ENCODE measurements around the gene OXNAD1.

DNA sequence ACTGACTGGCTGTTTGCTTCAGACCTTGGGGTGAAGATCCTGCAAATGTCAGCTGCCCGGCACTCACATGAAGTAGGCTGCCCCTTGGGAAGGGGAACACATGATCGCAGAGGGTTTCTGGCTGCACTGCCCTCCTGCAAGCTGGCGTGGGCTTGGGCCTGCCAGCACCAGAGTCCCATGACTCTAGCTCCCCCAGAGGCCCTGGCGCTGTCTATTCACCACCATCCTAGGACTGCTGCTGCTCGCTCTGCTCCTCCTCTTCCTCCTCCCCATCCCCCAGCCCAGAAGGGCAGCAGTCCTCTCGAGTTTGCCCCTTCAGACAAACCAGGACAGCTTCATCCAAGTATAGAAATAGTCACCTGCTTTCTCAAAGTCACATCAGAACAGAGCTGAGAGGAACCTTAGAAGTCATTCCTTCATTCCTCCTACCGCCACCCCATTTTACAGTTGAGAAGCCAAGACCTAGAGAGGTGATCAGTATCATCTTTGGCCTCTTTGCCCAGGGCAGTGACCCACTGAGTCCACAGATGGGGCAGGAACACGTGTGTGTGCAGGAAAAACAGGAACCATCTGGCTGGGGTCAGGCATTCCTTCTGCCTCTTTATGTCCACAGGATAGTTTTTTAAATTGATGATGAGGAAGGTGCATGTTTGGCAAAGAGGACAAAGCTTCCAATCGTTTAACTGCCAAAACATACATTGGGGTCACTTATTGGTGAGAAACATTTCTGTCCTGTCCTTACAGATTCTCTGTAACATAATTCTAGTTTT, 13.5 kb upstream of the OXNAD1 start:
- TF ChIP-seq, protein P1, sequence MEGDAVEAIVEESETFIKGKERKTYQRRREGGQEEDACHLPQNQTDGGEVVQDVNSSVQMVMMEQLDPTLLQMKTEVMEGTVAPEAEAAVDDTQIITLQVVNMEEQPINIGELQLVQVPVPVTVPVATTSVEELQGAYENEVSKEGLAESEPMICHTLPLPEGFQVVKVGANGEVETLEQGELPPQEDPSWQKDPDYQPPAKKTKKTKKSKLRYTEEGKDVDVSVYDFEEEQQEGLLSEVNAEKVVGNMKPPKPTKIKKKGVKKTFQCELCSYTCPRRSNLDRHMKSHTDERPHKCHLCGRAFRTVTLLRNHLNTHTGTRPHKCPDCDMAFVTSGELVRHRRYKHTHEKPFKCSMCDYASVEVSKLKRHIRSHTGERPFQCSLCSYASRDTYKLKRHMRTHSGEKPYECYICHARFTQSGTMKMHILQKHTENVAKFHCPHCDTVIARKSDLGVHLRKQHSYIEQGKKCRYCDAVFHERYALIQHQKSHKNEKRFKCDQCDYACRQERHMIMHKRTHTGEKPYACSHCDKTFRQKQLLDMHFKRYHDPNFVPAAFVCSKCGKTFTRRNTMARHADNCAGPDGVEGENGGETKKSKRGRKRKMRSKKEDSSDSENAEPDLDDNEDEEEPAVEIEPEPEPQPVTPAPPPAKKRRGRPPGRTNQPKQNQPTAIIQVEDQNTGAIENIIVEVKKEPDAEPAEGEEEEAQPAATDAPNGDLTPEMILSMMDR (conservative IDR thresholded peaks at IDR 0.05) = no peak
- TF ChIP-seq EZH2 (IDR thresholded peaks at IDR 0.05; ENCODE audit: low read depth) = no peak
